ENCODE measurements around the gene ZNF20. TPM values are rescaled to one million over a fixed set of nuclear protein-coding genes. Genes with fewer than 3 reads are reported as not detected.
"Not testable (repeated sequence)": the region's sequence is repeated elsewhere in the genome, so short reads cannot be mapped to it uniquely, and the experiment has no call there.

The ZNF20 gene
- total RNA-seq, 1 donor from 2014 or later, result 4.5 TPM

GRCh38 chr19:12117201-12117970 is 22.8 kb downstream of the ZNF20 start:
- intact Hi-C loops (cut with micrococcal nuclease), result no loop called here

GRCh38 chr19:12113121-12113520 is 27.0 kb downstream of the ZNF20 start:
- intact Hi-C loops (cut with micrococcal nuclease), result no loop called here

GRCh38 chr19:12112701-12113100 is 27.4 kb downstream of the ZNF20 start:
- intact Hi-C loops (cut with micrococcal nuclease), result no loop called here

GRCh38 chr19:12111943-12112637 is 28.1 kb downstream of the ZNF20 start:
- intact Hi-C loops (cut with micrococcal nuclease), result no loop called here

GRCh38 chr19:12111176-12111575 is 29.0 kb downstream of the ZNF20 start:
- intact Hi-C loops (cut with micrococcal nuclease), result no loop called here

- intact Hi-C loops (cut with micrococcal nuclease), result not testable (repeated sequence)
Measured at GRCh38 chr19:12103909-12104308, 36.2 kb downstream of the ZNF20 start.

- intact Hi-C loops (cut with micrococcal nuclease), result no loop called here
Measured at GRCh38 chr19:12098040-12098439, 42.1 kb downstream of the ZNF20 start.

GRCh38 chr19:12095111-12095790 is 44.9 kb downstream of the ZNF20 start:
- intact Hi-C loops (cut with micrococcal nuclease), result no loop called here

GRCh38 chr19:12093777-12094176 is 46.4 kb downstream of the ZNF20 start:
- intact Hi-C loops (cut with micrococcal nuclease), result loop anchor here (5.0 kb wide), 2 partner anchors 211 to 389 kb away; partner anchors contain the start of gene ZNF709

GRCh38 chr19:12092956-12093355 is 47.2 kb downstream of the ZNF20 start:
- intact Hi-C loops (cut with micrococcal nuclease), result loop anchor here (1.0 to 5.0 kb wide), 3 partner anchors 169 to 389 kb away; partner anchors contain the start of gene ZNF709

GRCh38 chr19:12092065-12092867 is 47.9 kb downstream of the ZNF20 start:
- intact Hi-C loops (cut with micrococcal nuclease), result loop anchor here (1.0 to 5.0 kb wide), 3 partner anchors 168 to 390 kb away; partner anchors contain the start of gene ZNF709

GRCh38 chr19:12090807-12091206 is 49.3 kb downstream of the ZNF20 start:
- intact Hi-C loops (cut with micrococcal nuclease), result loop anchor here (1.0 to 5.0 kb wide), 4 partner anchors 49 to 391 kb away; partner anchors contain the start of genes ZNF20 and ZNF709

GRCh38 chr19:12085074-12085818 is 54.9 kb downstream of the ZNF20 start:
- intact Hi-C loops (cut with micrococcal nuclease), result no loop called here

GRCh38 chr19:12083336-12083735 is 56.8 kb downstream of the ZNF20 start:
- intact Hi-C loops (cut with micrococcal nuclease), result not testable (repeated sequence)

Other genes starting within 250 kb of the ZNF20 start
- 15.8 and 16.4 TPM in 2 replicates for gene ZNF700, start 215.2 kb downstream of the ZNF20 start, total RNA-seq
- 1.1 and 1.7 TPM in 2 replicates for gene ZNF763, start 175.3 kb downstream of the ZNF20 start, total RNA-seq
- 0.29 and 0.46 TPM in 2 replicates for gene ZNF433, start 104.7 kb downstream of the ZNF20 start, total RNA-seq
- 0.32 and 0.54 TPM in 2 replicates for gene ZNF878, start 87.4 kb downstream of the ZNF20 start, total RNA-seq
- 0.54 and 0.78 TPM in 2 replicates for gene ZNF844, start 75.6 kb downstream of the ZNF20 start, total RNA-seq
- gene ZNF625, start 16.4 kb upstream of the ZNF20 start, total RNA-seq, result 3.1 and 4.0 TPM in 2 replicates
- 13.1 and 17.5 TPM in 2 replicates for gene ZNF136, start 22.7 kb upstream of the ZNF20 start, total RNA-seq
- gene ZNF44, start 154.5 kb upstream of the ZNF20 start, total RNA-seq, result 13.9 and 14.0 TPM in 2 replicates
- 2.2 and 2.5 TPM in 2 replicates for gene ZNF563, start 193.3 kb upstream of the ZNF20 start, total RNA-seq
- 0.59 and 1.1 TPM in 2 replicates for gene ZNF442, start 225.3 kb upstream of the ZNF20 start, total RNA-seq